K562 (cell line): ENCODE results near the gene CDKN2AIPNL. TPM values are rescaled to one million over a fixed set of nuclear protein-coding genes. Genes with fewer than 3 reads are reported as not detected.

Experiments used
- CHD2 ChIP-seq: IDR thresholded peaks from 2 replicates; pipeline ENCODE4 v1.6.1; 2011; ENCODE audit warnings: low read depth, low read length
- FOSL1 ChIP-seq: fragments of 200-800 bp; sonication (Bioruptor generic); conservative IDR thresholded peaks from 2 replicates; pipeline ENCODE4 v1.6.1; 2016; ENCODE audit warnings: missing genetic modification characterization, missing compliant biosample characterization
- KDM4B ChIP-seq, 2 experiments: fragments of 450-650 bp in 1 of 2; sonication (generic) in 1 of 2; IDR thresholded peaks; 2 replicates each; pipeline ENCODE4 v1.6.1; 2016 to 2017; ENCODE audit warnings: borderline replicate concordance in 2 of 2, antibody characterized with exemption in 1 of 2, low read depth in 1 of 2, mild to moderate bottlenecking in 1 of 2
- L3MBTL2 ChIP-seq: fragments of 450-650 bp; IDR thresholded peaks from 2 replicates; pipeline ENCODE4 v1.6.1; 2016; ENCODE audit warnings: mild to moderate bottlenecking, moderate library complexity
- NBN ChIP-seq: fragments of 450-650 bp; IDR thresholded peaks from 2 replicates; pipeline ENCODE4 v1.6.1; 2016; ENCODE audit warnings: low read depth, mild to moderate bottlenecking
- polyA plus RNA-seq, 8 experiments: library from polyadenylated mRNA; depleted of rRNA in 4 of 8; stranded (reverse) in 5 of 8; unstranded in 3 of 8; fragments of >200 nt; fragmentation: Nextera tagmentation in 2 of 8; fragmentation: Illumina TruSeq in 1 of 8; extraction: Ambion mirVana in 2 of 8; extraction: Trizol in 1 of 8; gene quantifications; 2 replicates each; pipeline versions ENCODE4 v1.2.1 to v1.2.3, GENCODE V29; 2011 to 2014; ENCODE audit warnings: inconsistent platforms in 1 of 8, missing spikeins in 1 of 8
- total RNA-seq, 7 experiments: library from RNA; depleted of rRNA in 6 of 7; stranded (reverse); fragments of >200 nt in 6 of 7; fragmentation: Illumina TruSeq in 2 of 7; extraction: Trizol in 2 of 7; gene quantifications; 2 replicates each; pipeline versions ENCODE4 v1.2.1 to v1.2.3, GENCODE V29; 2011 to 2021; ENCODE audit warnings: low replicate concordance in 1 of 7
- TF ChIP-seq, protein P1 (sequence below): fragments of 450-650 bp; IDR thresholded peaks from 2 replicates; pipeline ENCODE4 v1.6.1; 2016; ENCODE audit warnings: low read depth
- TF ChIP-seq, protein P2 (sequence below): fragments of 250-450 bp; sonication (Bioruptor Pico); IDR thresholded peaks from 2 replicates; pipeline ENCODE4 v1.4.0; 2020; ENCODE audit warnings: mild to moderate bottlenecking, moderate library complexity
- TF ChIP-seq, protein P3 (sequence below): fragments of 450-650 bp; IDR thresholded peaks from 2 replicates; pipeline ENCODE4 v1.6.1; 2014; ENCODE audit warnings: low read depth, mild to moderate bottlenecking, moderate library complexity, borderline replicate concordance
- TF ChIP-seq, protein P4 (sequence below): fragments of 450-650 bp; IDR thresholded peaks from 2 replicates; pipeline ENCODE4 v1.6.1; 2016; ENCODE audit warnings: borderline replicate concordance

The CDKN2AIPNL gene
- total and polyA plus RNA-seq, 9 of the 15 experiments (the other 6 are each of a cell fraction or from before 2014, with no cell fraction given) = 19.9 to 46.9 (median 42.2) TPM

DNA sequence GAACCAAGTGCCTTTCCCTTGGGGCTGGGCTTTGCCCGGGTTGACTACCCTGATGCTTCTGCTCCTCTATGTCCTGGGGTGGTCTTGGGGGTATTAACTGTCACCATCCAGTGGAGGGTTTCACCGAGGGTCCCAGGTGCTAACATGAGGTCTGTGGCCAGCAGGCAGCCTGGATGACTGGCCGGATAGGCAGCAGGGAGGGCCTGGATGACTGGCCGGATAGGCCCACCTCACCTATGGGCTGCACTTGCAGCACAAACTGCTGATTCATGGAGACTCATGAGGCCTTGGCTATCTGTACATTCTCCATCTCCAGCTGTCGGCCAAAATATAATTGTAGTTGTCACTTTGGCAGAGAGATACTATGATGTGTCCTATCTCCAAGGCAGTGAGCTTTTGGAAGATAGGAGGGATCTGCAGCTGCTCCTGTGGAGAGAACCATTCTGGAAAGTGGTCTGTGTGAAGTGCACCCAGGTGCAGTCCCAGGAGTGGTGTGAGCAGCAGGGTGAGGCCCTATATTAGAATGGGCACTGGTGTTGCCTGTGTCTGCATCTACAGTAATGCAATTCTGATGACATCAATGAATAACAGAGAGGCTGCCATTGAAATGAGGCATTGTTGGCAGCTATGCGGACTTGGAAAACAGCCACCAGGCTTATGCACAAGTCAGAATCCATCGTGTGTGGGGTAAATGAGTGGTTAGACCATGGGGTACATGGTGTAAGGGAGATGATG, 26.3 kb upstream of the CDKN2AIPNL start (continued):
- TF ChIP-seq KDM4B (IDR thresholded peaks at IDR 0.05; ENCODE audit: borderline replicate concordance in 2 of 2, low read depth in 1 of 2) (no peak), FOSL1 (tag) (peak; percentile 73), CHD2 (no peak), NBN (0 out of 2 replicates have a peak, but pooled peaks have one; percentile 65), L3MBTL2 (peak; percentile 70)
- TF ChIP-seq, protein P1, sequence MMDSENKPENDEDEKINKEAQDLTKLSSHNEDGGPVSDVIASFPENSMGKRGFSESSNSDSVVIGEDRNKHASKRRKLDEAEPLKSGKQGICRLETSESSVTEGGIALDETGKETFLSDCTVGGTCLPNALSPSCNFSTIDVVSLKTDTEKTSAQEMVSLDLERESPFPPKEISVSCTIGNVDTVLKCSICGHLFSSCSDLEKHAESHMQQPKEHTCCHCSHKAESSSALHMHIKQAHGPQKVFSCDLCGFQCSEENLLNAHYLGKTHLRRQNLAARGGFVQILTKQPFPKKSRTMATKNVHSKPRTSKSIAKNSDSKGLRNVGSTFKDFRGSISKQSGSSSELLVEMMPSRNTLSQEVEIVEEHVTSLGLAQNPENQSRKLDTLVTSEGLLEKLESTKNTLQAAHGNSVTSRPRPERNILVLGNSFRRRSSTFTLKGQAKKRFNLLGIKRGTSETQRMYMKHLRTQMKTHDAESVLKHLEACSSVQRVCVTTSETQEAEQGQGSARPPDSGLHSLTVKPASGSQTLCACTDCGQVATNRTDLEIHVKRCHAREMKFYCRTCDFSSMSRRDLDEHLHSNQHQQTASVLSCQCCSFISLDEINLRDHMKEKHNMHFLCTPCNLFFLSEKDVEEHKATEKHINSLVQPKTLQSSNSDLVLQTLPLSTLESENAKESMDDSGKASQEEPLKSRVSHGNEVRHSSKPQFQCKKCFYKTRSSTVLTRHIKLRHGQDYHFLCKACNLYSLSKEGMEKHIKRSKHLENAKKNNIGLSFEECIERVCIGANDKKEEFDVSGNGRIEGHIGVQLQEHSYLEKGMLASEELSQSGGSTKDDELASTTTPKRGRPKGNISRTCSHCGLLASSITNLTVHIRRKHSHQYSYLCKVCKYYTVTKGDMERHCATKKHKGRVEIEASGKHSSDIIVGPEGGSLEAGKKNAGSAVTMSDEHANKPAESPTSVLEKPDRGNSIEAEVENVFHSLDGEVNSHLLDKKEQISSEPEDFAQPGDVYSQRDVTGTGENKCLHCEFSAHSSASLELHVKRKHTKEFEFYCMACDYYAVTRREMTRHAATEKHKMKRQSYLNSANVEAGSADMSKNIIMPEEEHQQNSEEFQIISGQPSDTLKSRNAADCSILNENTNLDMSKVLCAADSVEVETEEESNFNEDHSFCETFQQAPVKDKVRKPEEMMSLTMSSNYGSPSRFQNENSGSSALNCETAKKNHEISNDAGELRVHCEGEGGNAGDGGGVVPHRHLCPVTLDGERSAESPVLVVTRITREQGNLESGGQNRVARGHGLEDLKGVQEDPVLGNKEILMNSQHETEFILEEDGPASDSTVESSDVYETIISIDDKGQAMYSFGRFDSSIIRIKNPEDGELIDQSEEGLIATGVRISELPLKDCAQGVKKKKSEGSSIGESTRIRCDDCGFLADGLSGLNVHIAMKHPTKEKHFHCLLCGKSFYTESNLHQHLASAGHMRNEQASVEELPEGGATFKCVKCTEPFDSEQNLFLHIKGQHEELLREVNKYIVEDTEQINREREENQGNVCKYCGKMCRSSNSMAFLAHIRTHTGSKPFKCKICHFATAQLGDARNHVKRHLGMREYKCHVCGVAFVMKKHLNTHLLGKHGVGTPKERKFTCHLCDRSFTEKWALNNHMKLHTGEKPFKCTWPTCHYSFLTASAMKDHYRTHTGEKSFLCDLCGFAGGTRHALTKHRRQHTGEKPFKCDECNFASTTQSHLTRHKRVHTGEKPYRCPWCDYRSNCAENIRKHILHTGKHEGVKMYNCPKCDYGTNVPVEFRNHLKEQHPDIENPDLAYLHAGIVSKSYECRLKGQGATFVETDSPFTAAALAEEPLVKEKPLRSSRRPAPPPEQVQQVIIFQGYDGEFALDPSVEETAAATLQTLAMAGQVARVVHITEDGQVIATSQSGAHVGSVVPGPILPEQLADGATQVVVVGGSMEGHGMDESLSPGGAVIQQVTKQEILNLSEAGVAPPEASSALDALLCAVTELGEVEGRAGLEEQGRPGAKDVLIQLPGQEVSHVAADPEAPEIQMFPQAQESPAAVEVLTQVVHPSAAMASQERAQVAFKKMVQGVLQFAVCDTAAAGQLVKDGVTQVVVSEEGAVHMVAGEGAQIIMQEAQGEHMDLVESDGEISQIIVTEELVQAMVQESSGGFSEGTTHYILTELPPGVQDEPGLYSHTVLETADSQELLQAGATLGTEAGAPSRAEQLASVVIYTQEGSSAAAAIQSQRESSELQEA = no peak
- TF ChIP-seq, protein P2, sequence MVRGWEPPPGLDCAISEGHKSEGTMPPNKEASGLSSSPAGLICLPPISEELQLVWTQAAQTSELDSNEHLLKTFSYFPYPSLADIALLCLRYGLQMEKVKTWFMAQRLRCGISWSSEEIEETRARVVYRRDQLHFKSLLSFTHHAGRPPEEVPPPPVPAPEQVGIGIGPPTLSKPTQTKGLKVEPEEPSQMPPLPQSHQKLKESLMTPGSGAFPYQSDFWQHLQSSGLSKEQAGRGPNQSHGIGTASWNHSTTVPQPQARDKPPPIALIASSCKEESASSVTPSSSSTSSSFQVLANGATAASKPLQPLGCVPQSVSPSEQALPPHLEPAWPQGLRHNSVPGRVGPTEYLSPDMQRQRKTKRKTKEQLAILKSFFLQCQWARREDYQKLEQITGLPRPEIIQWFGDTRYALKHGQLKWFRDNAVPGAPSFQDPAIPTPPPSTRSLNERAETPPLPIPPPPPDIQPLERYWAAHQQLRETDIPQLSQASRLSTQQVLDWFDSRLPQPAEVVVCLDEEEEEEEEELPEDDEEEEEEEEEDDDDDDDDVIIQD (CRISPR knock-in tag) = 0 out of 2 replicates have a peak, but pooled peaks have one; percentile 20
- TF ChIP-seq, protein P3, sequence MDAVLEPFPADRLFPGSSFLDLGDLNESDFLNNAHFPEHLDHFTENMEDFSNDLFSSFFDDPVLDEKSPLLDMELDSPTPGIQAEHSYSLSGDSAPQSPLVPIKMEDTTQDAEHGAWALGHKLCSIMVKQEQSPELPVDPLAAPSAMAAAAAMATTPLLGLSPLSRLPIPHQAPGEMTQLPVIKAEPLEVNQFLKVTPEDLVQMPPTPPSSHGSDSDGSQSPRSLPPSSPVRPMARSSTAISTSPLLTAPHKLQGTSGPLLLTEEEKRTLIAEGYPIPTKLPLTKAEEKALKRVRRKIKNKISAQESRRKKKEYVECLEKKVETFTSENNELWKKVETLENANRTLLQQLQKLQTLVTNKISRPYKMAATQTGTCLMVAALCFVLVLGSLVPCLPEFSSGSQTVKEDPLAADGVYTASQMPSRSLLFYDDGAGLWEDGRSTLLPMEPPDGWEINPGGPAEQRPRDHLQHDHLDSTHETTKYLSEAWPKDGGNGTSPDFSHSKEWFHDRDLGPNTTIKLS = peak; percentile 46; the same call in 1 of the 2 replicates
- TF ChIP-seq, protein P4, sequence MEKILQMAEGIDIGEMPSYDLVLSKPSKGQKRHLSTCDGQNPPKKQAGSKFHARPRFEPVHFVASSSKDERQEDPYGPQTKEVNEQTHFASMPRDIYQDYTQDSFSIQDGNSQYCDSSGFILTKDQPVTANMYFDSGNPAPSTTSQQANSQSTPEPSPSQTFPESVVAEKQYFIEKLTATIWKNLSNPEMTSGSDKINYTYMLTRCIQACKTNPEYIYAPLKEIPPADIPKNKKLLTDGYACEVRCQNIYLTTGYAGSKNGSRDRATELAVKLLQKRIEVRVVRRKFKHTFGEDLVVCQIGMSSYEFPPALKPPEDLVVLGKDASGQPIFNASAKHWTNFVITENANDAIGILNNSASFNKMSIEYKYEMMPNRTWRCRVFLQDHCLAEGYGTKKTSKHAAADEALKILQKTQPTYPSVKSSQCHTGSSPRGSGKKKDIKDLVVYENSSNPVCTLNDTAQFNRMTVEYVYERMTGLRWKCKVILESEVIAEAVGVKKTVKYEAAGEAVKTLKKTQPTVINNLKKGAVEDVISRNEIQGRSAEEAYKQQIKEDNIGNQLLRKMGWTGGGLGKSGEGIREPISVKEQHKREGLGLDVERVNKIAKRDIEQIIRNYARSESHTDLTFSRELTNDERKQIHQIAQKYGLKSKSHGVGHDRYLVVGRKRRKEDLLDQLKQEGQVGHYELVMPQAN = no peak
